ENCODE data around the gene DTHD1. TPM values are rescaled to one million over a fixed set of nuclear protein-coding genes. Genes with fewer than 3 reads are reported as not detected.

Gene DTHD1
- total RNA-seq, 1 donor from 2014 or later = not detected

GRCh38 chr4:36388710-36389109, 107.3 kb downstream of the DTHD1 start:
- TF ChIP-seq CTCF (conservative IDR thresholded peaks at IDR 0.05; ENCODE audit: low read depth, low read length) = no peak
- H3K4me3 ChIP-seq (ENCODE audit: low read depth, low read length) = no peak overlapping the region
- DNase-seq (ENCODE audit: low read depth) = no peak

GRCh38 chr4:36391411-36391810, 110.0 kb downstream of the DTHD1 start:
- no peak for TF ChIP-seq CTCF (conservative IDR thresholded peaks at IDR 0.05; ENCODE audit: low read depth, low read length)
- H3K4me3 ChIP-seq (ENCODE audit: low read depth, low read length) = no peak overlapping the region
- no peak for DNase-seq (ENCODE audit: low read depth)

- no peak overlapping the region for H3K4me3 ChIP-seq (ENCODE audit: low read depth, low read length)
- TF ChIP-seq CTCF (conservative IDR thresholded peaks at IDR 0.05; ENCODE audit: low read depth, low read length) = no peak
- DNase-seq (ENCODE audit: low read depth) = peak; percentile 29
Observed at GRCh38 chr4:36392024-36392423, 110.6 kb downstream of the DTHD1 start.

- no peak for DNase-seq (ENCODE audit: low read depth)
- H3K4me3 ChIP-seq (ENCODE audit: low read depth, low read length) = no peak overlapping the region
- TF ChIP-seq CTCF (conservative IDR thresholded peaks at IDR 0.05; ENCODE audit: low read depth, low read length) = no peak
Observed at GRCh38 chr4:36392916-36393315, 111.5 kb downstream of the DTHD1 start.

Other genes starting within 250 kb of the DTHD1 start
- gene ARAP2, start 37.1 kb upstream of the DTHD1 start, total RNA-seq = 8.7 and 10.1 TPM in 2 replicates